Activated CD4-positive, alpha-beta T cell treated with anti-CD3 and anti-CD28 coated beads for 4 hours (primary cell): ENCODE measurements around the gene MIP.
"Not testable (repeated sequence)": the region's sequence is repeated elsewhere in the genome, so short reads cannot be mapped to it uniquely, and the experiment has no call there.

Experiments
- DNase-seq, 2 donors: peaks; one replicate each; pipeline ENCODE4 v3.0.0-alpha.2; 2020

Gene MIP

DNA sequence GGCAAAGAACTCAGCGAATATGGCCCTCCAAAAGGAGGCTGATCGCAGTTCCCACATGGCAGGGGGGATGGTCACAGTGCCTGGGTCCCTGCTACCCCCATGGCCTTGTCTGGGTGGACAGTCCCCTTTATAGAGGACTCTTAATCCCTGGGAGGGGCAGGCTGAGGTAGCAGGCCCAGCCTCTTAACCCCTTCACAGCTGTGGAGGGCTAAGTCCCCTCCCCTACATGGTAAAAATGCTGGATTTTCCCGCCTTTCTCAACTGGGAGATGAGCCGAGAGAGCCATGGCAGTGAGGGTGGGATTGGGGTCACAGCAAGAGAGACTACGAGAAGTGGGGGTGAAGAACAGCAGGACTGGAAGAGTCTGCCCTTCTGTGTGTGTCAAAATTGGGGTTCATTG is at the start of gene MIP:
Gene MIP, minus strand, starts transcription at position 101 of the 400 bp plus-strand sequence. Its CDS starts 44 bp downstream, at position 57.
- DNase-seq = no peak

DNA sequence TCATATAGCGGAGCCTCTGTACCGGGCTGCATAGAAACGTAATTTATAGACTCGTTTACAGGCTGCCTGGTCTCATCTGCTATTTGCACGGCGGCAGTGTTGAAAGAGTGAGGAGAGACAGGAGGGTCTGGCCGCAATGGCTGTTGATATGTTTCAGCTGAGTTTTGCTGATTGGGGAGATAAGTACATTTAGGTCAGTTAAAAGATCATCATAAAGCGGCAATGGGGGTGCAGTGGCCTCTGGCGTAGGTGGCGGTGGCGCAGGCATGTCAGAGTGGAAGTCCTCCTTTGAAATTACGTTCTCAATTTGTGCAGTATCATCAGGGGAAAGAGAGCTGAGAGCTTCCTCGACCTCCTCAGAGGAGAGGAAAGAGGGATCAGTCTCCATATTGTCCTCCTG is 45.4 kb upstream of the MIP start:
- not testable (repeated sequence) for DNase-seq

DNA sequence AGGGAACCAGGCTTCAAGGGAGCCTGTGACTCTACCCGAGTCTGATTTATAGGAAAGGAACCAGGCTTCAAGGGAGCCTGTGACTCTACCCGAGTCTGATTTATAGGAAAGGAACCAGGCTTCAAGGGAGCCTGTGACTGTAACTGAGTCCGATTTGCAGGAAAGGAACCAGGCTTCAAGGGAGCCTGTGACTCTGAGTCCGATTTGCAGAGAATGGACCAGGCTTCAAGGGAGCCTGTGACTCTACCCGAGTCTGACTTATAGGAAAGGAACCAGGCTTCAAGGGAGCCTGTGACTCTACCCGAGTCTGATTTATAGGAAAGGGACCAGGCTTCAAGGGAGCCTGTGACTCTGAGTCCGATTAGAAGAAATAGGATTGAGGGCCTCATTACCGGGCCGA is 45.0 kb upstream of the MIP start:
- DNase-seq = not testable (repeated sequence)

DNA sequence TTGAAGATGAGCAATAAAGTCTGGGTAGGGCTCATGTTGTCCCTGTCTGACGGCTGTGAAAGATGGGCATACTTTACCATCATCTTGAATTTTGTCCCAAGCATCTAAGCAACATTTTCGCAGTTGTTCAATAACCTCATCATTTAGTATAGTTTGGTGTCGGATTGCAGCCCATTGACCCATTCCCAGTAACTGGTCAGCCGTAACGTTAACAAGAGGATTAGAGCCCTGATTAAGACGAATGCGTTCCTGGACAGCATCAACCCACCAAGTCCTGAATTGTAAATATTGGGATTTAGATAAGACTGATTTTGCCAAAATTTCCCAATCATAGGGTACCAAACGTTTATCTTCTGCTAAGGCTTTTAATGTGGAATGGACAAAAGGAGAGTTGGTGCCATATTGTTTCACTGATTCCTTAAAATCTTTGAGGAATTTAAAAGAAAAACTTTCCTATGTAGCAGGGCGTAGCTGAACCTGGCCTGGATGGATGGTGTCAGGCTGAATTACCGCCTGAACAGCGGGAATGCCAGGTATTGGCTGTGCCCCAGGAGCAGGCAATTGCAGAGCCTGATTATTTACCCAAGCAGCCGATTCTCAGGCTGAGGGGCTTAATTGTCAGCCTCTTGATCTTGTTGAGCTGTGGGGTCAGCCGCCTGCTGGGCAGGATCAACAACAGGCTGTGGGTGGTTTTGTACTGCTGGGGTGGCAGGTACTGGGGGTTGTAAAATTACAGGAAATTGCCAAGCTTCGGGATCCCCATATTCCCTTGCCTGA is 43.9 kb upstream of the MIP start:
- DNase-seq = not testable (repeated sequence)

DNA sequence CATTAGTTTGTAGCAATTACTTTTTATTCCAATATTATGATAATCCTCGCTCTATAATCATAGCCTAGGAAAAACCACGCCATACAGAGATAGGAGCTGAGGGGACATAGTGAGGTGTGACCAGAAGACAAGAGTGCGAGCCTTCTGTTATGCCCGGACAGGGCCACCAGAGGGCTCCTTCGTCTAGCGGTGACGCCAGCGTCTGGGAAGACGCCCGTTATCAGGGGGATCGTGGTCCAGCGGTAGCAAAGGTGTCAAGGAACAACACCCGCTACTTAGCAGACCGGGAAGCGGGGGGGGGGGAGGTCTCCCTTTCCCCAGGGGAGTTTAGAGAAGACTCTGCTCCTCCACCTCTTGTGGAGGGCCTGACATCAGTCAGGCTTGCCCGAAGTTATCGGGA is 42.2 kb upstream of the MIP start:
- peak; percentile 35 to 65 for DNase-seq

DNA sequence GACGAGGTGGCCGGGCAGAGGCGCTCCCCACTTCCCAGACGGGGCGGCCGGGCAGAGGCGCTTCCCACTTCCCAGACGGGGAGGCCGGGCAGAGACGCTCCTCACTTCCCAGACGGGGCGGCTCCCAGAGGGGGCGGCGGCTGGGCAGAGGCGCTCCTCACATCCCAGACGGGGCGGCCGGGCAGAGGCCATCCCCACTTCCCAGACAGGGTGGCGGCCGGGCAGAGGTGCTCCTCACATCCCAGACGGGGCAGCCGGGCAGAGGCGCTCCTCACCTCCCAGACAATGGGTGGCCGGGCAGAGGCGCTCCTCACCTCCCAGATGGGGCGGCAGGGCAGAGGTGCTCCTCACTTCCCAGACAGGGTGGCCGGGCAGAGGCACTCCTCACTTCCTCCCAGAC is 40.0 kb upstream of the MIP start:
- DNase-seq = not testable (repeated sequence)

DNA sequence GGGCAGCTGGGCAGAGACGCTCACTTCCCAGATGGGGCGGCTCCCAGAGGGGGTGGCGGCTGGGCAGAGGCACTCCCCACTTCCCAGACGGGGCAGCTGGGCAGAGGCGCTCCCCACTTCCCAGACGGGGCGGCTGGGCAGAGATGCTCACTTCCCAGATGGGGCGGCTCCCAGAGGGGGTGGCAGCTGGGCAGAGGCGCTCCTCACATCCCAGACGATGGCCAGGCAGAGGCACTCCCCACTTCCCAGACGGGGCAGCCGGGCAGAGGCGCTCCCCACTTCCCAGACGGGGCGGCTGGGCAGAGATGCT is 39.6 kb upstream of the MIP start:
- DNase-seq = not testable (repeated sequence)

DNA sequence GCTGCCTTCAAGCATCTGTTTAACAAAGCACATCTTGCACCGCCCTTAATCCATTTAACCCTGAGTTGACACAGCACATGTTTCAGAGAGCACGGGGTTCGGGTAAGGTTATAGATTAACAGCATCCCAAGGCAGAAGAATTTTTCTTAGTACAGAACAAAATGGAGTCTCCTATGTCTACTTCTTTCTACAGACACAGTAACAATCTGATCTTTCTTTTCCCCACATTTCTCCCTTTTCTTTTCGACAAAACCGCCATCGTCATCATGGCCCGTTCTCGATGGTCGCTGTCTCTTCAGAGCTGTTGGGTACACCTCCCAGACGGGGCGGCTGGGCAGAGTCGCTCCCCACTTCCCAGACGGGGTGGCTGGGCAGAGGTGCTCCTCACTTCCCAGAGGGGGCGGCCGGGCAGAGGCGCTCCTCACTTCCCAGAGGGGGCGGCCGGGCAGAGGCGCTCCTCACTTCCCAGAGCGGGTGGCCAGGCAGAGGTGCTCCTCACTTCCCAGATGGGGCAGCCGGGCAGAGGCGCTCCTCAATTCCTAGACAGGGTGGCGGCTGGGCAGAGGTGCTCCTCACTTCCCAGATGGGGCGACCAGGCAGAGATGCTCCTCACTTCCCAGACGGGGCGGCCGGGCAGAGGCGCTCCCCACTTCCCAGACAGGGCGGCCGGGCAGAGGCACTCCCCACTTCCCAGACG is 39.1 kb upstream of the MIP start:
- not testable (repeated sequence) for DNase-seq

DNA sequence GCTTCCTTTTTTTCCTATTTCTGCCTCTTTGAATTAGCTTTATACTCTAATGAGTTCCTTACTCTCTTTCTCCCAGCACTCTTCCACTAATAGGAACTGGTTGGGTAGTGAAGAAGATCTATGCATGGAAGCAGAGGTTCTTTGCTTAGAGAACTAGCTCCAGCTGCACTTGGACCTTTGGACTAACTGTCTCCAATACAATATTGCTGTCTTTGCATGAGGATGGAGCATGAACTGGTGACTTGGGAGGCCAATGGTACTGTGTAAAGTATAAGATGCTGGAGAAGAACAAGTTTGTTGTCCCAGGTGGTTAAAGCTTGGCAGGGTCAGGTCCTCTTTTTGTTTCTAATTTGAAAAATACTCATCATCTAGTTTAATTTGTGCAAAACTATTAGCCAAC is 35.9 kb upstream of the MIP start:
- no peak for DNase-seq

DNA sequence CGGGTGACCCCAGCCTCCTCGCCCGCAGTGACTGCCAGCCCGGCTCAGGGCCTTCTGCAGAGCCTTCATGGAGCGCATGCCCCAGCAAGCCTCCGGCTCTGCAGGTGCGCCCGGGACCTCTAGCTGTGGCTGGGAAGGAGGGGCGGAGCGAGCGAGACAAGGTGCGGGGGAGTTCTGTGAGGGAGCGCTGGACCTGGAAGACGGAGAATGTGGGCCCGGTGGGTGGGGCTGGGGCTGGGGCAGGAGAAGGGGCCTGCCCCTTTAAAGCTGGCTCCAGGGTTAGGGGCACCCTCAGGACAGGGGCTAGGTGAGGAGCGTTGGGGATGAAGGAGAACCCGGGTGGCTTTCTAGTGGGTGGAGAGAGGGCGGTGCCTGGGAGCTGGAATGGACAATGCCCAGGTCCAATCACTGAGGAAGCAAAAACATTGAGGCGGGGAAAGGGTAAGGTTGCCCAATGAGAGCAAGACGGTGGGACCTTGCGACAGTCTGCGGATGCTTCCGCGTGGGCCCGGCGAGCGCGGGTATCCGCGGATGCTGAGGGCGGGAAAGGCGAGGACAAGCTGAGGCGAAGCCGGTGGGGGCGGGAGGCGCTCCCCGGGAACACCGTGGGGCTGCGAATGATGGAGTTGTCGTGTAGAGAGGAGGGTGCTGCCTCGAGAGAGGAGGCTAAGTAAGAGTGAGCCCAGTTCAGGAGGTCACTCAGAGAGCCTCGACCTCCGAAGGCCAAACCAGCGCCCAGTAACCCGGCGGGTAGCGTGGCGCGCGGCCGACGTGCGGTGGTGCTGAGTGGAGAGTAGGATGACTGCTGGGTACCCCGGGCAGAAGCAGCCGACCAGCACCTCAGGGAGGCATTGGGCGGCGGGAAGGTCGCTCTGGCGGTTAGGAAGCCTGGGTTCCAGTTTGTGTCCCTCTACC is 33.8 kb upstream of the MIP start, which contains the start of gene GLS2:
Gene GLS2, minus strand, starts transcription at position 121 of the 915 bp plus-strand sequence. Its CDS starts 43 bp downstream, at position 78.
- peak; percentile 75 for DNase-seq

DNA sequence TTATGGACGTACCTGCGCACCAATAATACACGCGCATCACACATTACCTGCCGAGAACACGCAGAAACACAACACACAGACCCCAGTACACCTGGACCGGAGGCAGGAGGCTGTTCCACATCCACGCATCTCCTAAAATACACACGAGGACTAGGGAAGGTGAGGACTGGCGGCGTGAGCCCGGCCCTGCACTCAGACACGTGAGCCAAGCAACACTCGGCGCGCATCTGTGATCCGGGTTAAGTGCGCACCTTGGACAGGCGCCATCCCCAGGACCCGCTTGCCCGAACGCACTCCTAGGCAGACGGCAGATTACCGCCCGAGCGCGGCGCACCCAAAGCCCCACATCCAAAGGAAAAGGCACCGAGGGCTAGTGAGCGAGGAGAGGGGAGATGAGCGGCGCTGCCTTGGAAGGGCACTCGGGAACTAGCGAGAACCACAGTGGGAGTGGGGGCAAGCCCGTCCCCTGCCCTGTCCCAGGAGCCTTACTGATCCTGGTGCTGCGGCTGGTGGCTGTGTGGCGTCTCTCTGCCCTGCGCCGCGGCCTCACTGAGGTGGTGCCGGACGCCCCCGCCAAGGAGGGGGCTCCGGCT is 33.1 kb upstream of the MIP start:
- peak in 1 of 2 donors; percentile 9 for DNase-seq

DNA sequence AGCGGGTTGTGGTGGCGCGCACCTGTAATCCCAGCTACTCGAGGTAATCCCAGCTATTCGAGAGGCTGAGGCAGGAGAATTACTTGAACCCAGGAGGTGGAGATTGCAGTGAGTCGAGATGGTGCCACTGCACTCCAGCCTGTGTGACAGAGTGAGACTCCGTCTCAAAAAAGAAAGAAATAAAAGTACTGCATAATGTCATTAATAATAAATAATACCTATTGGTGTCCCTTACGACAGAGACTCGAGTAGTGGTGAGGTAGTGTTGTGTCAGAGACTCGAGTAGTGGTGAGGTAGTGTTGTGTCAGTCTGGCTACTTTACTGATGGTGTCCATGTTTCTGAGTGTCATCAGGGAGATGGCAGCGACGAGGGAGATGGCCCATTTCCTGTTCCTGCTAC is 32.2 kb upstream of the MIP start:
- no peak for DNase-seq

DNA sequence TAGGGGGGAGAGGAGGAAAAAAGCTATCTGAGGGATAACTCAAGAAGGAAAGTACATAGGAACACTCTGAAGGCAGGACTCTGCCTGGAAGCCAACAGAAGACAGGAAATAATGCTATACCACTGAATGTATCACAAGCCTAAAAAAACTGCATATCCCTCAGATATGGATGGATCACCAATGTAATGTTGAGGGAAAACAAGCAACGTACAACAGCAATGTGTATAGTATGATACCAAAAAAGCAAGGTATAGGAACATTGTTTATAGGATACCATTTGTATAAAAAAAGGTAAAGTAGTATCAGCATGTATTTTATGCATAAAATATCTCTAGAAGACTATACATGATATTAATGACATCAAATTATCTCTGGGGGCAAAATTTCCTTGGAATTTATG is 30.1 kb upstream of the MIP start:
- no peak for DNase-seq

DNA sequence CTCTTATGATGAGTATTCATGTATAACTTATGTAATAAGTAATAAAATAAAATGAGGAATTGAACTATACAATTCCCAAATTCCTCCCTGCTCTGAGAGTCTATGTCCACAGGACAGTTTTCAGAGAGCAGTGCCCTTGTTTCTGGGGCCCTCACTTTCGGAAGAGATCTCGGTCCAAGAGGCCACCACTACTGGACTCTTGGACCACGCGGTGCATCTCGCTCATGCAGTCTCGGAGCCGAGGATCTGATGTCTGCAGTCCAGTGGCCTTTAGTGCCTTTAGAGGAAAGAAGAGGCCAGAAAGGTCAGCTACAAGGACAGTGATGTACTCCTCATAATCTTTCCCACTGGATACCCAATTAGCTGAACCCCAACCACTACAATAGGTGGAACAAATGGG is 25.2 kb upstream of the MIP start:
- no peak for DNase-seq

DNA sequence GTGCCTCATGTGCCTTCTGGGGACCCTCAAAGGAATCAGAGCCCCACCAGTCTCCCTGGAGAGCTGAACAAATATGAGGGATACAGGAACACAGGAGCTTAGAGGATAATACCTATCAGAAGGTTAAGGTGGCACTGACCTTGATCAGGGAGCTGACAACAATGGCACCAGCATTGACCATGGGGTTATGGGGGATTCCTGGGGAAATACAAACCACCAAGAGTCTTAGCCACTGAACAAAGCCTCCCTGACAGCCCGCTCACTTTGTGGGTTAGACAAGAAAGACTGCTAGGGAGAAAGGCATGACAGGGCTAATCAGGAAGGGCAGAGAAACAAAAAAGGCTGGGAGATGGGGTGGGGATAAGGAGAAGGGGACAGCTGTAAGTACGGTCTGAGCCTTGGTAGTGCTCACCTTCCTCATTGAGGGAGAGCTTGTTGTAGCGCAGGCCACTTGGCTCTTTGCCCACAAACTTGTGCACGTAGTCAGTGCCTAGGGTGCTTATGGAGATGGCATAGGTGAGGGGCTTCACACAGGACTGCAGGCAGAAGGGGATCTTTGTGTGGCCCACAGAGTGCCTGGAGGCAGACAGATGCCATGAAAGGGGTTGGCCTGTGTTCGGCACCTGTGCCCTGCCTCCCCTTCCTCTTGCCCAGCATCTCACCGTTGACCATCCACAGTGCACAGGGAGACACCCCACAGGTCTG is 23.2 kb upstream of the MIP start:
- DNase-seq = no peak

DNA sequence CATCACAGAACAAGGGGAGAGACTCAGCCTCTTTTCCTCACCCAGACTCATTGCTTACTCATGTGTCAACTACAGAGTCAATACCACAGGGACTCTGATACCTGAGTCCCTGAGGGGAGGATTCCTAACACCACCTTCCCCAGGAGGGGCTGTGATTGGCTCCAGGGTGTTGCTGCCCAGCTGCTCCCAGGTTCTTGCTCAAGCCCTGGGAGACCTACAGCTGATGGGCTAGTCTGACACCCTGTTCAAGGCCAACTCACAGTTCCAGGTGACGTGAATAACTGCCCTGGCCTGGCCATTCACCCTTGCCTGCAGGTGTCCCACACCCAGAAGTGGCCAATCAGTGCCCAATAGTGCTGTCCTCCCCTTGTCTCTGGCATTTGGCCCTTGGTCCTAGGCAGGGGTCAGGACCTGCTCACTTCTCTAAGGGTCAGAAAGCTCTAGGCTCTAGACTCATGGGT is 22.5 kb upstream of the MIP start:
- no peak for DNase-seq

DNA sequence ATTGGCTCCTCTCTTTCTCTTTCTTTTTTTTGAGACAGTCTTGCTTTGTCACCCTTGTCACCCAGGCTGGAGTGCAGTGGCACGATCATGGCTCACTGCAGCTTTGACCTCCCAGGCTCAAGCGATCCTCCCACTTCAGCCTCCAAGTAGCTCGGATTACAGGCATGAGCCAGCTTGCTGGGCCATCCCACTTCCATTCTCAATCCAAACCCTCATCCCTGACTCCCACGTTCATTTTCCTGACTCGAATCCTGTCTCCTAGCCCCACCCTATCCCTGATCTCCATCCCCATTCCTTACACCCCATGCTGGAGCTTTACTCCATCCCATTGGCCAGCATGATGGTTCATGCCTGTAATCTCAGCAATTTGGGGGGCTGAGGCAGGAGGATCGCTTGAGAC is 21.7 kb upstream of the MIP start:
- no peak for DNase-seq

DNA sequence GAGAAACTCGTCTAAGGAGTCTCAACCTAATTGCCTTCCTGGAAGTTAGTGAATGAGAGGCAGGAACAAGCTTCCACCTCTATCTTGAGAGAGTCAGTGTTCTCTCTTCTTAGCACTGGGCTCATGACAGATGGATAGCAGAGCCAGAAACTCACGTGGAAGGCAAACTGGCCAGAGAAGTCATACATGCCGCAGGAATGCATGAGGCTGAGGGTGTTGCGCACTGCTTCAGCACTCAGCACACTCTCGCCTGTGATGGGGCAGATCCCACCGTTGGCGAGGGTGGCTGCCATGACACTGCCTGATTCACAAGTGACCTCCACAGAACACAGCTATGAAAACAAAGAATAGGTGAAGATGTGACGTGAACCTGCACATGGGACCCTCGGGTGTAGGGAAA is 19.9 kb upstream of the MIP start:
- DNase-seq = no peak

DNA sequence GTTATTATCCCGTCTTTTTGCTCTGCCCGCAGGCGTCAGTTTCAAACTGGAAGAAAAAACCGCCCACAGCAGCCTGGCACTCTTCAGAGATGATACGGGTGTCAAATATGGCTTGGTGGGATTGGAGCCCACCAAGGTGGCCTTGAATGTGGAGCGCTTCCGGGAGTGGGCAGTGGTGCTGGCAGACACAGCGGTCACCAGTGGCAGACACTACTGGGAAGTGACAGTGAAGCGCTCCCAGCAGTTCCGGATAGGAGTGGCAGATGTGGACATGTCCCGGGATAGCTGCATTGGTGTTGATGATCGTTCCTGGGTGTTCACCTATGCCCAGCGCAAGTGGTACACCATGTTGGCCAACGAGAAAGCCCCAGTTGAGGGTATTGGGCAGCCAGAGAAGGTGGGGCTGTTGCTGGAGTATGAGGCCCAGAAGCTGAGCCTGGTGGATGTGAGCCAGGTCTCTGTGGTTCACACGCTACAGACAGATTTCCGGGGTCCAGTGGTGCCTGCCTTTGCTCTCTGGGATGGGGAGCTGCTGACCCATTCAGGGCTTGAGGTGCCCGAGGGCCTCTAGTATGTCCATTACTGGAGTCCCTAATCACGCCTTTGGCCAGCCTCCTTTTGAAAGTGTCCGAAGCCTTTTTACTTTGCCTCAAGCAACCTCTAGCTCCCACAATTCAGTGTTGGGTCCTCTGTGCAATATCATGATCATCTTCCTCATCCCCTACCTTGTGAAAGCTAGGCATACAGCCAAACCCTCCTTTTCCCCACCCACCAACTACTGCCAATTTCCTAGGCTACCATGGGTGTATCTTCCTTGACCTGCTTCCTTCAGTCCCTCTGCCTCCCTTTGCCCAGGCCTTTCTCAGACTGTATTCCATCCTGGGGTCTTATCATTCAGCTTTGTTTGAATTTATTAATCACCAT is 14.8 kb upstream of the MIP start:
- peak in 1 of 2 donors; percentile 10 for DNase-seq

DNA sequence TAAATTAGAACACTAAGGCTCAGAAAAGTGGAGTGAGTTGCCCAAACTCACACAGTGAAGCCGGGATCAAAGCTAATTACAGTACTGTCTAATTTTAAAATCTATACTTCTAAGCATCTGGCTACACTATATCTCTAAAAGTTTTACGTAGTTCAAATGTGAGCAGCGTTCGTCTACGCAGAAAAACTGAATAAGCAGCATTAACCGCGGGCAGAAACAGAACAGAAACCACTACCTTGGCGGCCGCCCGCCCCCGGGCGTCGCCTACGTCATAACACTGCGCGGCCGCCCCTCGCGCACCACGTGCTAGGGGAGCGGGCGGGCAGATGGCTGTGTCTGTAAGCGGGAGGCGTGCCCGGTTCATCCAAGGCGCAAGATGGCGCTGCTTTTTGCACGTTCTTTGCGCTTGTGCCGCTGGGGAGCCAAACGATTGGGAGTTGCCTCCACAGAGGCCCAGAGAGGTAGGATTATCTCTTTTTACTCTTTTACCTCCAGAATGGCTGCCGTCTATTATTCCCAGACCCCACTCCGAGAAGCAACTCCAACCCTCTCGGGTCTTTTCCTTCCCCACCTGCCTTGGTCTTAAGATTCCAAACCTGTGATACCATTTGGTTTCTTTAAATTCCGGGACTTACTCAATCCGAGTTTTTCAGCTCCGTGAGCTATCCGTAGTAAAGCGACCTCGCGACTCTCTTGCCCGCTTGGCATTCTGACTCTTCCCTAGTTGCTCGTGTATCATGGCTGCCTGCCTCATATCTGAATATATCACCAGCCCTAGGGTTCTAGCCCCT is 14.0 kb upstream of the MIP start, which contains the start of gene SPRYD4:
Gene SPRYD4, plus strand, starts transcription at position 363 of the 791 bp plus-strand sequence. Its CDS starts 14 bp downstream, at position 377.
- peak; percentile 94 for DNase-seq
